GM12878 (cell line): ENCODE results near the gene PDGFB. TPM values are rescaled to one million over a fixed set of nuclear protein-coding genes. Genes with fewer than 3 reads are reported as not detected.

Experiments used
- JUND ChIP-seq: IDR thresholded peaks from 2 replicates; pipeline ENCODE4 v1.6.1; 2012; ENCODE audit warnings: low read depth, mild to moderate bottlenecking, low read length, improper control_type of control experiment, moderate library complexity
- RFX5 ChIP-seq: IDR thresholded peaks from 2 replicates; pipeline ENCODE4 v1.6.1; 2011; ENCODE audit warnings: low read depth, low read length, improper control_type of control experiment
- RUNX3 ChIP-seq: IDR thresholded peaks from 2 replicates; pipeline ENCODE4 v1.6.1; 2012; ENCODE audit warnings: low read length, inconsistent platforms
- TBL1XR1 ChIP-seq: IDR thresholded peaks from 2 replicates; pipeline ENCODE4 v1.6.1; 2012; ENCODE audit warnings: low read depth, low read length, improper control_type of control experiment
- ZNF384 ChIP-seq: IDR thresholded peaks from 2 replicates; pipeline ENCODE4 v1.6.1; 2012; ENCODE audit warnings: low read depth, mild to moderate bottlenecking, low read length, improper control_type of control experiment, borderline replicate concordance
- ZNF592 ChIP-seq: fragments of 450-650 bp; IDR thresholded peaks from 2 replicates; pipeline ENCODE4 v1.6.1; 2017; ENCODE audit warnings: mild to moderate bottlenecking, moderate library complexity
- polyA plus RNA-seq, 11 experiments: library from polyadenylated mRNA; depleted of rRNA in 4 of 11; unstranded in 6 of 11; stranded (reverse) in 5 of 11; fragments of >200 nt; fragmentation: Nextera tagmentation in 4 of 11; fragmentation: Illumina TruSeq in 1 of 11; extraction: Ambion mirVana in 4 of 11; extraction: Trizol in 1 of 11; gene quantifications; 1 replicate in 1 of 11; 2 replicates in 10 of 11; pipeline versions ENCODE4 v1.2.1 to v1.2.3, GENCODE V29; 2011 to 2016; ENCODE audit warnings: inconsistent platforms in 2 of 11, missing spikeins in 2 of 11, low read depth in 1 of 11
- total RNA-seq, 4 experiments: library from RNA; depleted of rRNA in 3 of 4; stranded (reverse); fragments of >200 nt in 3 of 4; fragmentation: Illumina TruSeq in 1 of 4; extraction: Trizol in 1 of 4; gene quantifications; 2 replicates each; pipeline versions ENCODE4 v1.2.1 to v1.2.3, GENCODE V29; 2013 to 2021

The PDGFB gene
- total and polyA plus RNA-seq, 10 of the 15 experiments (the other 5 are each of a cell fraction or from before 2014, with no cell fraction given): 0.13 to 1.1 (median 0.56) TPM; not detected in 1

GRCh38 chr22:39265143-39265886 lies 20.5 kb upstream of the PDGFB start (continued):
- TF ChIP-seq ZNF384 (no peak), RFX5 (no peak), TBL1XR1 (no peak), JUND (no peak), RUNX3 (no peak), ZNF592 (no peak)
